NCI-H128 (cell line): ENCODE results near the gene MRGPRF.
"Not testable (repeated sequence)": the region's sequence is repeated elsewhere in the genome, so short reads cannot be mapped to it uniquely, and the experiment has no call there.

Source experiments
- DNase-seq: peaks from one replicate; lab custom pipeline; 2025; ENCODE audit not compliant: unreplicated experiment; lab: John Stamatoyannopoulos, UW

The MRGPRF gene

DNA sequence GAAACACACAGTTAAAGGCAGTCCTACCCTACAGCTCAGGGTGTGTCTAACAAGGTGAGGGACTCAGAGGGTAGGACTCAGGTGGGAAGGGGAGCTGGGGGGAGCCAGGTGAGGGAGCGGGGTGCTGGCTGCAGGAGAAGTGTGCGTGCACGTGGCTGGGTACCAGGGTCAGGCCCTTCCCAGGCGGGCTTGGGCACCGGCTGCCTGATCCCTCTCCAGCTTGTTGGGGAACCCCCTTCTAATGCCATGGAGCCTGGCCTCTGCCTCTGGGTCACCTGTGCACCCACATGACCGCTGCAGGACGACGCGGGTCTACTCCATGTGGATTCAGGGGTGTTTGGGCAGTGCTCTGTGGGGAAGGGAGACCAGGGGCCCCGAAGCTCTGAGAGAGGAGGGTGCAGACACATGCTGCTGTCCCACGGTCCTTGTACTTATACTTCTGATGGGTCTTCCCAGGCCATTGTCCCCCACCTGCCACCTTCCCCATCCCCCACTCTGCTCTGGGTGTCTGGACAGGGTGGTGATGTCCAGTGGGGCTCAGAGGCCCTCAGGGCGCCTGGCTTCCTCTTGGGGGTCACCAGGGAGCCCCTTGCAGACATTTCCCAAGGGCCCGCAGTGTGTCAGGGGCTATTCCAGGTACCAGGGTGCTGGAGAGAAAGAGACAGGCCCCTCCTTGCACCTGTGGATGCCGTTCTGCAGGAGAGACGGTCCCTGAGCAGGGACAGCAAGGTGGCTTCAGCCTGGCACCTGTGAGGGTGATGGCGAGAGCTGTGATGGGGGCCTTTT is 21.9 kb downstream of the MRGPRF start:
- DNase-seq: no peak

- DNase-seq: no peak
Observed at GRCh38 chr11:68989936-68990606, 23.0 kb downstream of the MRGPRF start.

GRCh38 chr11:68988491-68988890 is 24.6 kb downstream of the MRGPRF start:
- DNase-seq: no peak

DNA sequence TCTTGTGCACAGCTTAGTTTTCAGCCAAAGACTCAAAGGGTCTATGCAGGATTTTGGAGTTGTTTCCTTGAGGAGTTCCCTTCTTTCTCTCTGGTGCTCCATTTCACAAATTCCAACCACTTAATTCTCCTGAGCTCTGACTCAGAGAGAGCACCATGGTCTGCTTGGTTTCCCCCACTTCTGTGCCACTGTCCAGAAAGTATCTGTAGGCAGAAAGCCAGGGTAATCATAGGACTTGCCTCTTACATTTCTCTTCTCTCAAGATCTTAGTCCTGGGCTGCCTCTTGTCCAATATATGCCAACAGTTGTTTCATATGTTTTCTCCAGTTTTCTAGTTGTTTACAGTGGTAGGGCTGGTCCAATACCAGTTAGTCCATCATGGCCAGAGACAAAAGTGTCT is 25.8 kb downstream of the MRGPRF start:
- DNase-seq: no peak

DNA sequence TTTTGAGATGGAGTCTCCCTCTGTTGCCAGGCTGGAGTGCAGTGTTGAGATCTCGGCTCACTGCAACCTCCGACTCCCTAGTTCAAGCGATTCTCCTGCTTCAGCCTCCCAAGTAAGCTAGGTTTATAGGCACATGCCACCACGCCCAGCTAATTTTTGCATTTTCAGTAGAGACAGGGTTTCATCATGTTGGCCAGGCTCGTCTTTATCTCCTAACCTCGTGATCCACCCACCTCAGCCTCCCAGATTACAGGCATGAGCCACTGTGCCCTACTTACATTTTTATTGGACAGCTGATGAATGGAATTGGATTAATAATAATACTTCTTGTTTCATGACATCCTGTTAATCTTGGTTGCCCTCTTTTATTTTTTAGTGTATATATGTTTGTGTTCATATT is 29.2 kb downstream of the MRGPRF start:
- DNase-seq: no peak

DNA sequence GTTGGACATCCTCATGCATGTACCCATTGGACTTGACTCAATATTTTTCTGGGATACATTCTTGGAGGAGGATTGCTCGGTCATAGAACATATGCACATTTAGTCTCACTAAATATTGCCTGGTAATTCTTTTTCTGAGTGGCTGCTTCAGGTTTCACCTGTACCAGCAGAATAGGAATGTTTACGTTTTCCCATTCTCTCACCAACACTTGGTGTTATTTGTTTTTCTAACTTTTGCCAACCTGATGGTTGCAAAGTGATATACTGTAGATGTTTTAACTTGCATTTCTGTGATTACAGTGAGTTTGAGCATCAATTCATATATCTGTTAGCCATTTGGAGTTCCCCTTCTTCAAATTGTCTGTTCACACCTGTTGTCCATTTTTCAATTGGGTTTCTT is 30.9 kb downstream of the MRGPRF start:
- DNase-seq: no peak

- no peak for DNase-seq
Observed at GRCh38 chr11:68980776-68981065, 32.3 kb downstream of the MRGPRF start, which contains the start of gene MRGPRD. MRGPRD (minus strand) TSS chr11:68980986; CDS start chr11:68980986, 0 bp downstream.

DNA sequence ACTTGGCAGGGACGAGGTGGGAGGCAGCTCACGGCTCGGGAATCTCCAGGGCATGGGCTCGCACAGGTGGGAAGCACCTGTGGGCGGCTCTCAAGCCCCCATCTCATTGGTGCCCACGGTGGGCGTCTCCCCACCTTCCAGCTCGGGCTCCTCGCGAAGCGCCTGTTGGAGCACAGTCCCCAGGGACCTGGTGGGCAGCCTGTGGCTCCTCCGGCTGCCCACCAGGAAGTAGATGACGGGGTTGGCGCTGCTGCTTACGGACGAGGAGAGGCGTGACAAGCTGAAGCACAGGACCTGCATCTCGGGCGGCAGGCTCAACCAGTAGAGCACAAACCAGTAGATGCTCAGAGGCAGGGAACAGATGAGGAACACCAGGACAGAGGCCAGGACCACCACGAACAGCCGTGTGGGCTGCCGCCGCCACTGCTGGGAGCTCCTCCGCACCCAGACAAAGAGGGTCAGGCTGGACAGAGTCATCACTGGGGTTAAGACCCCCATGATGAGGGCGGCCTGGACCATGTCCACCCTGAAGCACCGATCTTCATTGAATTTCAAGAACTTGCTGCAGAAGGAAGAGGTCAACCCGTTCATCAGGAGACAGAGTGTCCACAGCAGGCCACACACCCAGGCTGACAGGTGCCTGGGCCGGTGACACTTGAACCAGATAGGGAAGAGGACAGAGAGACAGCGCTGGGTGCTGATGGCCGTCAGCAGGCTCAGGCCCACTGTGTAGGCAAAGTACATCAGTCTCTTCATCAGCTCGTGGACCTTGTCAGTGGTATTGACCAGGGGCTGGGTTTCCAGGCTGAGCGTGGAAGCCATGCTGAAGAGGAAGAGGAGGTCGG is 32.9 kb downstream of the MRGPRF start:
- DNase-seq: no peak

DNA sequence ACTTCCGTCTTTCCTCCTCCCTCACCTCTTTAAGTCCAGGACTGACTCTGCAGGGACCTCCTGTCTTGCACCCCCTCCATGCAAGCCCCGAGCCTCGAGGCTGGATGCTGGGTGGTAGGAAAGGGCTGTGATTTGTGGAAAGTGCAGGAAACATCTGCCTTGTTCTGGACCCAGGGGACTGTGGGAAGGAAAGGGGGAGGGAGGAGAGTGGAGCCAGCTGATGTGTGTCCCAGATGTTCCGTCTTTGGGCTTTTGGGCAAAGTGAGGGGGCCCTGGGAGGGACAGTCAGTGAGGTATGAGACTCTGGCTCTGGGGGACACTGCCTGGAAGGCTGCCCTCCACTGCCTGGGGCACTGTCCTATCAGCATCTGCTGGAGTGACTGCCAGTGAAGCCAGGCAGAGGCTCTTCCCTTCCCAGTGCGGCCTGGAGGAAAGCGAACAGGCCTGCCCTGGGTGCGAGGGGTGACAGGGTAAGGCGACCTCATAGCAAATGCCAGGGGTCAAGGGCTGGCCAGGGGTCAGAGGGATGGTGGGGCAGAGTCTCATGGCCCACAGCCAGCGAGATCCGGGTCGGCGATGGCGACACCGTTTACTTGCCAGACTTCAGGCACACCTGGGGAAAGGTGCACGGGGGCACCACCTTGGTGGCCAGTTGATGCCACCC is 34.0 kb downstream of the MRGPRF start:
- DNase-seq: no peak

DNA sequence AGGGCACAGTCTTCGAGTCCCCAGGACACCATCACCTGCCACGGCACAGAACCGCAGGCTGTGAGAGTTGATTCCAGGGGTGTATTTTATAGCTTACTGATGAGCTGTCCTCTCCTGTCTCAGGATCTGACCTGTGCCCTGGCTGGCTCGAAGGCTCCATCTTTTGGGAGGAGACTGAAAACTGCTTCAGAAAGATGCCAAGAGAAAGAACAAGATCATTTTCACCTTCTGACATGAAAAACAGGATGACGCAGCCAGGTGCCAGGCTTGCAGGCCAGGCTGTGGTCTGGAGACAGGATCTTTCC is 34.5 kb downstream of the MRGPRF start:
- DNase-seq: no peak

- DNase-seq: no peak
Observed at GRCh38 chr11:68977781-68978625, 35.0 kb downstream of the MRGPRF start.

GRCh38 chr11:68976563-68976962 is 36.5 kb downstream of the MRGPRF start:
- DNase-seq: no peak

DNA sequence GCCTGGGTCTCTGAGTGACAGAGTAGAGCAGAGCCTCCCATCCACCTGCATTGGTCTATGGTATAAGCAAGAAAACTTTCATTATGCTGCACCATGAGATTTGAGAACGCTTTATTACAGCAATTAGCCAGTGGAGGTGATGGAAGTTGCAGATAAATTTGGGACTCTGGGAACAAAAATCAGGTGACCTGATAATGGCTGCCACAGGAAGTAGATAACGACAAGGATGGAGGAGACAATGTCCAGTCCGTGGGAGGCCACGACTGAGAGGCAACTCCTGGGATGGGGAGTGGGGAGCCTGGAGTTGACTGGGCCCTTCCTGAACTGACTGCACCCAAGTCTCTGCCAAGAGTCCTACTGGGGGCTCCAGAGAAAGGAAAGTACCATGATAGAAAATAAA is 37.0 kb downstream of the MRGPRF start:
- no peak for DNase-seq

- DNase-seq: no peak
Observed at GRCh38 chr11:68974421-68975194, 38.4 kb downstream of the MRGPRF start.

- not testable (repeated sequence) for DNase-seq
Observed at GRCh38 chr11:68973706-68974105, 39.3 kb downstream of the MRGPRF start.

DNA sequence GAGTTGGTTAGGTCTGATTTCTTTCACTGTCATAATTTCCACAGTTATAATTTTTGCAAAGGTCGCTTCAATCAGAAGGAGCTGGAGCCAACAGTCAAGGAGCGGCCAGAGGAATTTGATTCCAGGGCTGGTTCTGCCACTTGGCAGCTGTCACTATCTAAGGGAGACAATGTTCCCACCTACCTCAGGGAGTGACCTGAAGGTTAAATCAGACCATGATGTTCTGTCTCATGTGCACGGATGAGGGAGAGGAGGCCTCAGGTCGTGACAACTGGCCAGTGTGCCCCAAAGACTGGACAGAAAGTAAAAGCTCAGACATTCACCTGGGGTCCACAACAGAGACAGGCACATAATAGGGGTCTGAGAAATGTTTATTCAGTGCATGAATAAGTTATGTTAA is 39.8 kb downstream of the MRGPRF start:
- DNase-seq: no peak

GRCh38 chr11:68970921-68971636 is 42.0 kb downstream of the MRGPRF start:
- no peak for DNase-seq

- no peak for DNase-seq
Observed at GRCh38 chr11:68969386-68969785, 43.7 kb downstream of the MRGPRF start.
